ENCODE measurements around the gene PDGFD. TPM values are rescaled to one million over a fixed set of nuclear protein-coding genes. Genes with fewer than 3 reads are reported as not detected.
"Not testable (repeated sequence)": the region's sequence is repeated elsewhere in the genome, so short reads cannot be mapped to it uniquely, and the experiment has no call there.

Gene PDGFD
- total RNA-seq, 1 donor from 2014 or later, result 9.0 TPM

GRCh38 chr11:104064034-104064630 lies 99.8 kb downstream of the PDGFD start:
- intact Hi-C loops (cut with DNase I), result no loop called here
- ATAC-seq (no peak), DNase-seq (ENCODE audit: missing footprints) (no peak)

GRCh38 chr11:104061853-104062521 lies 102.0 kb downstream of the PDGFD start:
- DNase-seq (ENCODE audit: missing footprints) (peak; percentile 11), ATAC-seq (peak; percentile 72)
- intact Hi-C loops (cut with DNase I), result no loop called here

- intact Hi-C loops (cut with DNase I), result no loop called here
- ATAC-seq, result no peak
- no peak for DNase-seq (ENCODE audit: missing footprints)
Observed at GRCh38 chr11:104060820-104061219, 103.1 kb downstream of the PDGFD start.

- intact Hi-C loops (cut with DNase I), result no loop called here
- DNase-seq (ENCODE audit: missing footprints) (no peak), ATAC-seq (no peak)
Observed at GRCh38 chr11:104060004-104060794, 103.7 kb downstream of the PDGFD start.

GRCh38 chr11:104058680-104059079 lies 105.3 kb downstream of the PDGFD start:
- ATAC-seq, result no peak
- no peak for DNase-seq (ENCODE audit: missing footprints)
- intact Hi-C loops (cut with DNase I), result no loop called here

GRCh38 chr11:104057908-104058307 lies 106.0 kb downstream of the PDGFD start:
- no peak for ATAC-seq
- intact Hi-C loops (cut with DNase I), result no loop called here
- DNase-seq (ENCODE audit: missing footprints), result no peak

GRCh38 chr11:104055596-104055995 lies 108.4 kb downstream of the PDGFD start:
- ATAC-seq (no peak), DNase-seq (ENCODE audit: missing footprints) (no peak)
- intact Hi-C loops (cut with DNase I), result no loop called here

GRCh38 chr11:104054911-104055529 lies 108.9 kb downstream of the PDGFD start:
- intact Hi-C loops (cut with DNase I), result no loop called here
- ATAC-seq (no peak), DNase-seq (ENCODE audit: missing footprints) (no peak)

GRCh38 chr11:104053743-104054478 lies 110.0 kb downstream of the PDGFD start:
- intact Hi-C loops (cut with DNase I), result no loop called here
- ATAC-seq (no peak), DNase-seq (ENCODE audit: missing footprints) (no peak)

GRCh38 chr11:104051778-104052177 lies 112.2 kb downstream of the PDGFD start:
- ATAC-seq (no peak), DNase-seq (ENCODE audit: missing footprints) (no peak)
- intact Hi-C loops (cut with DNase I), result no loop called here

GRCh38 chr11:104049116-104049515 lies 114.8 kb downstream of the PDGFD start:
- DNase-seq (ENCODE audit: missing footprints), result no peak
- intact Hi-C loops (cut with DNase I), result no loop called here

GRCh38 chr11:104046858-104047257 lies 117.1 kb downstream of the PDGFD start:
- DNase-seq (ENCODE audit: missing footprints); intact Hi-C loops (cut with DNase I); ATAC-seq: not testable (repeated sequence)

More at GRCh38 chr11:104049116-104049515, 114.8 kb downstream of the PDGFD start:
- no peak for ATAC-seq

- DNase-seq (ENCODE audit: missing footprints) (no peak), ATAC-seq (no peak)
- intact Hi-C loops (cut with DNase I), result no loop called here
Observed at GRCh38 chr11:104046331-104046730, 117.6 kb downstream of the PDGFD start.

GRCh38 chr11:104043678-104044239 lies 120.2 kb downstream of the PDGFD start:
- intact Hi-C loops (cut with DNase I), result no loop called here
- DNase-seq (ENCODE audit: missing footprints) (no peak), ATAC-seq (no peak)

- ATAC-seq, result no peak
- DNase-seq (ENCODE audit: missing footprints), result no peak
- intact Hi-C loops (cut with DNase I), result no loop called here
Observed at GRCh38 chr11:104043142-104043541, 120.8 kb downstream of the PDGFD start.

GRCh38 chr11:104041792-104042191 lies 122.2 kb downstream of the PDGFD start:
- intact Hi-C loops (cut with DNase I), result no loop called here
- DNase-seq (ENCODE audit: missing footprints) (no peak), ATAC-seq (no peak)

GRCh38 chr11:104036995-104037394 lies 127.0 kb downstream of the PDGFD start:
- intact Hi-C loops (cut with DNase I), result loop anchor here (10.0 kb wide), 1 partner anchor 58 kb away; no protein-coding TSS in a partner anchor
- ATAC-seq (no peak), DNase-seq (ENCODE audit: missing footprints) (no peak)

- DNase-seq (ENCODE audit: missing footprints), result no peak
- peak; percentile 24 for ATAC-seq
- intact Hi-C loops (cut with DNase I), result loop anchor here (10.0 kb wide), 1 partner anchor 58 kb away; no protein-coding TSS in a partner anchor
Observed at GRCh38 chr11:104036588-104036987, 127.4 kb downstream of the PDGFD start, which contains the start of gene DDI1. Gene DDI1, plus strand, starts transcription at chr11:104036640. Its CDS starts 183 bp downstream, at chr11:104036823.
